Common myeloid progenitor, CD34-positive (primary cell): Measurements from ENCODE around the gene HRG.

Experiments
- CTCF ChIA-PET: fragments of 350-600 bp; sonication (Branson Sonifier 250); formaldehyde crosslinking; loops from one replicate; lab custom pipeline; 2021; ENCODE audit warnings: antibody characterized with exemption; lab: Charles Lee
- POLR2A ChIA-PET: fragments of 350-600 bp; sonication (Branson Sonifier 250); formaldehyde crosslinking; loops from one replicate; lab custom pipeline; 2021; ENCODE audit warnings: antibody characterized with exemption; lab: Charles Lee
- DNase-seq, 3 donors: peaks; one replicate each; pipeline versions ENCODE4 v3.0.0 to v3.0.0-alpha.2; 2013
- H3K27ac ChIP-seq, 2 experiments: 1 replicate in 1 of 2; 2 replicates in 1 of 2; pipeline ENCODE4 v1.7.0; 2013; ENCODE audit warnings: inconsistent platforms in 2 of 2, low read length in 2 of 2, mild to moderate bottlenecking in 2 of 2, low read depth in 1 of 2, moderate library complexity in 1 of 2; ENCODE audit not compliant: severe bottlenecking in 2 of 2, insufficient read depth in 1 of 2, poor library complexity in 1 of 2
- H3K27me3 ChIP-seq, 5 experiments: replicated peaks in 2 of 5; 1 replicate in 3 of 5; 2 replicates in 2 of 5; pipeline versions ENCODE4 v1.6.1 to v1.7.0; 2013; ENCODE audit warnings: low read length in 4 of 5, mild to moderate bottlenecking in 2 of 5, moderate library complexity in 2 of 5, inconsistent platforms in 1 of 5; ENCODE audit not compliant: insufficient read depth in 5 of 5, control insufficient read depth in 4 of 5
- H3K36me3 ChIP-seq, 4 experiments: 1 replicate in 2 of 4; 2 replicates in 2 of 4; pipeline versions ENCODE4 v1.6.1 to v1.7.0; 2013; ENCODE audit warnings: low read length in 3 of 4, control low read depth in 1 of 4, mild to moderate bottlenecking in 1 of 4; ENCODE audit not compliant: control insufficient read depth in 4 of 4, insufficient read depth in 4 of 4
- H3K4me1 ChIP-seq, 4 experiments: 1 replicate in 3 of 4; 2 replicates in 1 of 4; pipeline versions ENCODE4 v1.6.1 to v1.7.1; 2013; ENCODE audit warnings: low read length in 3 of 4, mild to moderate bottlenecking in 3 of 4, control low read depth in 1 of 4, inconsistent platforms in 1 of 4, moderate library complexity in 1 of 4; ENCODE audit not compliant: control insufficient read depth in 4 of 4, insufficient read depth in 4 of 4; ENCODE audit errors: control extremely low read depth in 1 of 4
- H3K4me3 ChIP-seq, 7 experiments: 1 replicate in 4 of 7; 2 replicates in 3 of 7; pipeline versions ENCODE4 v1.5.1 to v1.7.0; 2013; ENCODE audit warnings: mild to moderate bottlenecking in 7 of 7, low read length in 6 of 7, moderate library complexity in 6 of 7, inconsistent platforms in 2 of 7, low read depth in 2 of 7, control low read depth in 1 of 7; ENCODE audit not compliant: insufficient read depth in 4 of 7, control insufficient read depth in 1 of 7; ENCODE audit errors: extremely low read depth in 1 of 7
- H3K9me3 ChIP-seq, 5 experiments: 1 replicate in 4 of 5; 2 replicates in 1 of 5; pipeline versions ENCODE4 v1.6.1 to v1.7.1; 2013; ENCODE audit warnings: low read length in 4 of 5, mild to moderate bottlenecking in 2 of 5, inconsistent platforms in 1 of 5, low read depth in 1 of 5, moderate library complexity in 1 of 5; ENCODE audit not compliant: control insufficient read depth in 4 of 5, insufficient read depth in 2 of 5; ENCODE audit errors: control extremely low read depth in 1 of 5
- WGBS: methylation state at CpG from one replicate; pipeline ENCODE4 v1.1.5; 2013; ENCODE audit not compliant: insufficient coverage; 5-methylcytosine and 5-hydroxymethylcytosine counted together

Gene HRG

DNA sequence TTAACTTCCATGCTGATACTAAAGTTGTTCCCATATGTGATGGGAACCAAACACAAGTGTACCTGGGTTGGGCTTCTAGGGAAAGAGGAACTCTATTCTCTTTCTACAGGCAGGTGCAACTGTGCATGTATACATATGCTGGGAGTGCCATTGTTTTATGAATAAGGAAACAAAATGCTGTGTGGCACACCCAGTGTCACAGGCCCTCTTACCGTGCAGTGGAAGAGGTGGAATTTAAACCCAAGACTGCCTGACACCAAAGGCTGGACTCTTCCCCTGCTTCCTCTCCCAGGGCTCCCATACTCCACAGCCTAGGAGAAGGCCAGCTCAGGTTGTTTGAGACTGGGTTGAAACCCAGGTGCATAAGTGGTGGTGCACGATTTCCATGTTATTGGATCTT, 27.6 kb upstream of the HRG start:
- Histone ChIP-seq H3K9me3 (no peaks in the 10 kb centered on the region), H3K4me1 (no peaks in the 10 kb centered on the region), H3K36me3 (no peaks in the 10 kb centered on the region), H3K27me3 (peaks cover 0 to 5% (median 3%) of the 10 kb centered on the region in 5 experiments), H3K27ac (no peak overlapping the region), H3K4me3 (no peak overlapping the region)
- ChIA-PET CTCF (no interaction called here), POLR2A (no interaction called here)
- WGBS = 100% methylated on average over 2 of the region's 2 CpGs
- no peak for DNase-seq

DNA sequence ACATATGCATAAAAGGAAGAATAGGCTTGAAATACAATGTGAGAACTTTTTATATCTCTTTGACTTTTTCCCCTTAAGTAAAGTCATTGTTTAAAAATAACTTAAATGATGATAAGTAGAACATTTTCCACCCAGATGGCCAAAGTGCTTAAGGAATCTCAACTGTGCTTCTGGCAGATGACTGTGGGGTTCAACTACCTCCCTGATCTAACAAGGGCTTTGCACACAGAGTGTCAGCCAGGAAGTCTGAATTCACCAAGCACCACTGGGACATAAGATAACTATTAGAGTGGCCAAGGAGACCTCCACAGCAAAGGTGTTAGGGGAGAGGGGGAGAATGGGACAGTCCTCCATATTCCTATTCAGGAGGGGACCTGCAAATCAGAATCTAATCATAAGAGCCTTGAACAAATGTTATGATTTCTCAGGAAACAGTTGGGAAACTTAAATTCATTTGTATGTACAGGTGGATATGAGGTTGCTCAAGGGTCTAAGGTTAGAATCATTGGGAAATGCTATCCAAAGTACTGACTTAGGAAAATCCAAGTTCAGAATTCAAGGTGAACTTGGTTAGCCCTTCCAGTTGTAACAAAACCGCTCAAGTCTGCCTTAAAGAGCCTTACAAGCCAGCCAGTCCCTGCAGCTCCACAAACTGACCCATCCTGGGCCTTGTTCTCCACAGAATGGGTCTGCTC, 25.9 kb upstream of the HRG start, which contains the start of gene FETUB:
FETUB (plus strand) TSS at position 622 of the 695 bp plus-strand sequence; CDS start at position 684, 62 bp downstream.
- Histone ChIP-seq H3K4me3 (no peak within 1 kb of the TSS), H3K4me1 (no peaks in the 10 kb centered on the region), H3K36me3 (no peaks in the 10 kb centered on the region), H3K27ac (no peak within 1 kb of the TSS), H3K27me3 (peaks cover 0 to 5% (median 3%) of the 10 kb centered on the region in 5 experiments), H3K9me3 (no peaks in the 10 kb centered on the region)
- POLR2A ChIA-PET = no interaction called here
- no peak for DNase-seq
- CTCF ChIA-PET = no interaction called here
- WGBS = 93% methylated on average over 1 of the region's 1 CpG

DNA sequence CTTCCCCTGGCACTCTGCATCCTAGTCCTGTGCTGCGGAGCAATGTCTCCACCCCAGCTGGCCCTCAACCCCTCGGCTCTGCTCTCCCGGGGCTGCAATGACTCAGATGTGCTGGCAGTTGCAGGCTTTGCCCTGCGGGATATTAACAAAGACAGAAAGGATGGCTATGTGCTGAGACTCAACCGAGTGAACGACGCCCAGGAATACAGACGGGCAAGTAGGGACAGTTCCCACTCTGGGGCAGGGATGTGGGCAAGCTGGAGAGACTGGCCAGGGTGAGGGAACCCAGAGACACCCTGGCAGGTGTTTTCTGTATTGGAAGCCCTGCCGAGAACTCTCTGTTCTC, 25.4 kb upstream of the HRG start:
- no peaks in the 10 kb centered on the region for H3K4me1 ChIP-seq
- CTCF ChIA-PET = interaction anchor here (2.3 kb wide), 1 partner anchor 23 kb away, joined by 7 read pairs; no protein-coding TSS in a partner anchor
- no peak overlapping the region for H3K4me3 ChIP-seq
- H3K9me3 ChIP-seq = no peaks in the 10 kb centered on the region
- H3K27ac ChIP-seq = no peak overlapping the region
- WGBS = 89% methylated on average over 7 of the region's 9 CpGs
- peaks cover 0 to 5% (median 3%) of the 10 kb centered on the region in 5 experiments for H3K27me3 ChIP-seq
- no peaks in the 10 kb centered on the region for H3K36me3 ChIP-seq
- no peak for DNase-seq
- POLR2A ChIA-PET = no interaction called here

DNA sequence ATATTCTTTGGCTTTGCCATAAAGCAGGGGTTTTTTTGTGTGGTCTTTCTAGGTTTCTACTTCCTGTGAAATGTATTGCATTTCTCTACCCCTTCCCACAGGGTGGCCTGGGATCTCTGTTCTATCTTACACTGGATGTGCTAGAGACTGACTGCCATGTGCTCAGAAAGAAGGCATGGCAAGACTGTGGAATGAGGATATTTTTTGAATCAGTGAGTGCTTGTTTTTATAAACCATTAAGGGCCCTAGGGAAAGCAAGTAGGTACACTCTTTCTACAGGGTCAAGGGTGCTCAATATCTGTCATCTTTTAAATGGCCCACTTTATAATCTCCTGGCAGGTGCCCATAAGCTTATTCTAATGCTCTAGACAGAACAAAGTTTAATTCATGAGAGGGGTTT, 24.9 kb upstream of the HRG start:
- ChIA-PET CTCF (interaction anchor here (1.5 to 2.3 kb wide), 2 partner anchors 11 to 24 kb away, joined by 3 to 7 read pairs; no protein-coding TSS in a partner anchor), POLR2A (no interaction called here)
- DNase-seq = no peak
- Histone ChIP-seq H3K4me3 (no peak overlapping the region), H3K4me1 (no peaks in the 10 kb centered on the region), H3K27ac (no peak overlapping the region), H3K9me3 (no peaks in the 10 kb centered on the region), H3K36me3 (no peaks in the 10 kb centered on the region), H3K27me3 (peaks cover 0 to 5% (median 2%) of the 10 kb centered on the region in 5 experiments)

DNA sequence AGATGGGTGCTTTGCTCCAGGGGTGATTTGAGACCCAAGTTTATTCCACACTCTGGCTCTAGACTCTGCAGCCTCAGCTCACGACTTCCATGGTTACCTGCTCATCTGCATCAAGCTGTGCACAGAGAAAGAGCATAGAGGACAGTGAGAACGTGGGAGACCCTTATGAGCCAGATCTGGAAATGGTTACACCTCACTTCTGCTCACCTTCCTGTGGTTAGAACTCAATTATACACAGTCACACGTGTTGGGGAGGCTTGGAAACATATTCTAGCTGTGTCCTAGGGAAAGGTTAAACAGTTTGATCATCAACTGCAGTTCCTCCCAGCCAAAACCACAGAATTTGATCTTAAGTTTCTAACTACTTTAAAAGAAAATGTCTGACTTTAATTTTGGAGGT, 23.8 kb upstream of the HRG start:
- 31% methylated on average over 3 of the region's 3 CpGs for WGBS
- no peaks in the 10 kb centered on the region for H3K4me1 ChIP-seq
- H3K36me3 ChIP-seq = no peaks in the 10 kb centered on the region
- H3K9me3 ChIP-seq = no peaks in the 10 kb centered on the region
- H3K27ac ChIP-seq = no peak overlapping the region
- no peak overlapping the region for H3K4me3 ChIP-seq
- no peak for DNase-seq
- ChIA-PET POLR2A (no interaction called here), CTCF (interaction anchor here (0.8 to 2.3 kb wide), 5 partner anchors 8 to 32 kb away, joined by 3 to 7 read pairs (median 3); no protein-coding TSS in a partner anchor)
- peaks cover 0 to 5% (median 2%) of the 10 kb centered on the region in 5 experiments for H3K27me3 ChIP-seq

DNA sequence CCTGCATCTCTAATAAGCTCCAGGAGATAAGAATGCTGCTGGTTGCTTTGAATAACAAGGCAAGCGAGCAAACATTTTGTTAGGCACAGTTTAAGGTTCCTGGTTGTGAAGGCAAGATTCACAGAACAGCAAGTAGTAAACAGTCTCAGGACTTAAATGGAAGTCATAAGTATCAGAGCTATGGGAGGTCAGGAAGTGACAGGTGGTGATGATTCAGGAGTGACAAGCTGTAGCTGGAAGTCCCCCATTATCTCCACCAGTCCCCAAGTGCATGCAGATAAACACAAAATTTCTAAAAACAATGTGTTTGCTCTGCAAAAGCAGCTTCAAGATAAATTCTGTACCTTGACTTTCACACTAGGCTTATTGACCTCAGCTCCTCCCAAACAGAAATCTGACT, 22.3 kb upstream of the HRG start:
- ChIA-PET POLR2A (no interaction called here), CTCF (interaction anchor here (1.3 kb wide), 1 partner anchor 26 kb away, joined by 4 read pairs; no protein-coding TSS in a partner anchor)
- peaks cover 0 to 1% (median 0%) of the 10 kb centered on the region in 5 experiments for H3K9me3 ChIP-seq
- DNase-seq = peak in 2 of 3 donors; percentile 5 to 34
- peaks cover 0 to 5% (median 2%) of the 10 kb centered on the region in 5 experiments for H3K27me3 ChIP-seq
- H3K4me1 ChIP-seq = no peaks in the 10 kb centered on the region
- 100% methylated on average over 1 of the region's 1 CpG for WGBS
- H3K36me3 ChIP-seq = no peaks in the 10 kb centered on the region
- H3K4me3 ChIP-seq = no peak overlapping the region
- no peak overlapping the region for H3K27ac ChIP-seq

DNA sequence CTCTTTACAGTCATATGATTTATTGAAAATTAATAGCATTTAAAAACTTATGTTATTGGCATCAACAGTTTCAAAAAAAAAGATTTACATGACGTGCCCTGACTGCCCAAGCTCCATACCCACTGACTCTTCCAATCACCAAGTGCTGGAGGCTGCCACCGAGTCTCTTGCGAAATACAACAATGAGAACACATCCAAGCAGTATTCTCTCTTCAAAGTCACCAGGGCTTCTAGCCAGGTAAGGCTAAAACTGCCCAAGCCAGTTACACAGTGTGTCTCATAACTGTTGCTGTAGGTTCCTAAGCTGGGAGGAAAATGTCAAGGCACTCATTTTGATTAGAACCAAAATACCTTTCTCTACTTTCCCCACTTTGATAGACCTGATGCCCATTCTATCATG, 21.1 kb upstream of the HRG start:
- DNase-seq = no peak
- 100% methylated on average over 3 of the region's 3 CpGs for WGBS
- POLR2A ChIA-PET = no interaction called here
- Histone ChIP-seq H3K27ac (no peak overlapping the region), H3K27me3 (peaks cover 0 to 5% (median 0%) of the 10 kb centered on the region in 5 experiments), H3K9me3 (peaks cover 0 to 1% (median 0%) of the 10 kb centered on the region in 5 experiments), H3K36me3 (no peaks in the 10 kb centered on the region), H3K4me3 (no peak overlapping the region), H3K4me1 (no peaks in the 10 kb centered on the region)
- CTCF ChIA-PET = no interaction called here
